NCI-H187 (cell line): ENCODE results near the gene ZFP57.
A peak's percentile ranks its signal among the peaks of the same experiment; 100 is the strongest.

Experiments used
- DNase-seq, 2 experiments: peaks; one replicate each; lab custom pipeline; 2025; lab: John Stamatoyannopoulos, UW

ZFP57 gene

GRCh38 chr6:29680904-29681303 lies at the start of gene ZFP57:
ZFP57 (minus strand) TSS chr6:29681152; CDS start chr6:29677003, 4,149 bp downstream.
- DNase-seq = no peak

GRCh38 chr6:29730575-29731126 lies 49.7 kb upstream of the ZFP57 start:
- no peak for DNase-seq

- DNase-seq = no peak
Measured at GRCh38 chr6:29729774-29730328, 48.9 kb upstream of the ZFP57 start.

GRCh38 chr6:29728875-29729270 lies 47.9 kb upstream of the ZFP57 start:
- DNase-seq = no peak

- DNase-seq = no peak
Measured at GRCh38 chr6:29728173-29728874, 47.4 kb upstream of the ZFP57 start.

- DNase-seq = no peak
Measured at GRCh38 chr6:29727637-29728036, 46.7 kb upstream of the ZFP57 start.

- no peak for DNase-seq
Measured at GRCh38 chr6:29726571-29727194, 45.7 kb upstream of the ZFP57 start.

- no peak for DNase-seq
Measured at GRCh38 chr6:29726001-29726400, 45.0 kb upstream of the ZFP57 start.

GRCh38 chr6:29724937-29725869 lies 44.3 kb upstream of the ZFP57 start:
- no peak for DNase-seq

GRCh38 chr6:29723666-29724588 lies 43.0 kb upstream of the ZFP57 start:
- no peak for DNase-seq

- peak in 1 of 2 experiments; percentile 7 for DNase-seq
Measured at GRCh38 chr6:29723262-29723665, 42.3 kb upstream of the ZFP57 start, which contains the start of gene HLA-F. HLA-F (plus strand) TSS chr6:29723434; CDS start chr6:29723464, 30 bp downstream.

GRCh38 chr6:29720863-29721262 lies 39.9 kb upstream of the ZFP57 start:
- no peak for DNase-seq

GRCh38 chr6:29710281-29710941 lies 29.5 kb upstream of the ZFP57 start:
- DNase-seq = no peak

GRCh38 chr6:29709188-29709587 lies 28.2 kb upstream of the ZFP57 start:
- no peak for DNase-seq

- DNase-seq = no peak
Measured at GRCh38 chr6:29708432-29709179, 27.7 kb upstream of the ZFP57 start.

GRCh38 chr6:29705389-29706231 lies 24.7 kb upstream of the ZFP57 start:
- DNase-seq = no peak

- no peak for DNase-seq
Measured at GRCh38 chr6:29702519-29703103, 21.7 kb upstream of the ZFP57 start.
